Left renal cortex interstitium (tissue), 4 donors: ENCODE data around the gene TMEM178B. TPM values are rescaled to one million over a fixed set of nuclear protein-coding genes. Genes with fewer than 3 reads are reported as not detected.

ENCODE experiments used
- DNase-seq, 4 donors: peaks; one replicate each; pipeline ENCODE4 v3.0.0-alpha.2; 2013; ENCODE audit warnings: low read depth in 4 of 4, low spot score in 2 of 4, missing footprints in 1 of 4
- polyA plus RNA-seq, 4 donors: library from polyadenylated mRNA; unstranded; fragments of 120-200 nt; gene quantifications; one replicate each; pipeline ENCODE4 v1.2.1, GENCODE V29; 2013; ENCODE audit not compliant: insufficient read length in 4 of 4

The TMEM178B gene
- polyA plus RNA-seq, 4 donors, result 0.26 to 0.55 (median 0.34) TPM

GRCh38 chr7:141408440-141408839 lies 334.6 kb downstream of the TMEM178B start:
- DNase-seq, result no peak

GRCh38 chr7:141409219-141409618 lies 335.4 kb downstream of the TMEM178B start:
- DNase-seq, result no peak

- DNase-seq, result no peak
Measured at GRCh38 chr7:141409801-141410329, 336.0 kb downstream of the TMEM178B start.

GRCh38 chr7:141410353-141411000 lies 336.6 kb downstream of the TMEM178B start:
- DNase-seq, result no peak

- DNase-seq, result no peak
Measured at GRCh38 chr7:141411133-141411532, 337.3 kb downstream of the TMEM178B start.

- no peak for DNase-seq
Measured at GRCh38 chr7:141415999-141416398, 342.1 kb downstream of the TMEM178B start.

- DNase-seq, result no peak
Measured at GRCh38 chr7:141416650-141417270, 342.9 kb downstream of the TMEM178B start.

- no peak for DNase-seq
Measured at GRCh38 chr7:141417506-141417905, 343.6 kb downstream of the TMEM178B start.

- DNase-seq, result no peak
Measured at GRCh38 chr7:141418066-141418465, 344.2 kb downstream of the TMEM178B start.

- no peak for DNase-seq
Measured at GRCh38 chr7:141421306-141421705, 347.4 kb downstream of the TMEM178B start.

GRCh38 chr7:141427134-141427533 lies 353.3 kb downstream of the TMEM178B start:
- DNase-seq, result no peak

GRCh38 chr7:141430455-141431139 lies 356.7 kb downstream of the TMEM178B start:
- DNase-seq, result no peak

GRCh38 chr7:141431140-141431479 lies 357.2 kb downstream of the TMEM178B start:
- no peak for DNase-seq

GRCh38 chr7:141431711-141432110 lies 357.8 kb downstream of the TMEM178B start:
- no peak for DNase-seq

- DNase-seq, result no peak
Measured at GRCh38 chr7:141433698-141434097, 359.8 kb downstream of the TMEM178B start.

- DNase-seq, result no peak
Measured at GRCh38 chr7:141436139-141436538, 362.3 kb downstream of the TMEM178B start.

- DNase-seq, result no peak
Measured at GRCh38 chr7:141436575-141437075, 362.8 kb downstream of the TMEM178B start.

- no peak for DNase-seq
Measured at GRCh38 chr7:141439164-141439563, 365.3 kb downstream of the TMEM178B start.

- DNase-seq, result no peak
Measured at GRCh38 chr7:141439776-141440175, 365.9 kb downstream of the TMEM178B start.

- DNase-seq, result no peak
Measured at GRCh38 chr7:141441837-141442627, 368.2 kb downstream of the TMEM178B start.

- DNase-seq, result no peak
Measured at GRCh38 chr7:141442781-141443180, 368.9 kb downstream of the TMEM178B start.
